ENCODE measurements around the gene VIL1.

VIL1 gene

GRCh38 chr2:218392891-218393462, 25.9 kb upstream of the VIL1 start:
- TF ChIP-seq CTCF (IDR thresholded peaks at IDR 0.05; ENCODE audit: low read length), result no peak
- no peak for TF ChIP-seq EZH2phosphoT487 (IDR thresholded peaks at IDR 0.05; ENCODE audit: low read length)
- Histone ChIP-seq H3K4me3 (ENCODE audit: low read length) (no peak overlapping the region), H3K27ac (ENCODE audit: low read length) (no peak overlapping the region), H2AFZ (ENCODE audit: low read length) (no peak overlapping the region), H3K79me2 (ENCODE audit: low read length) (no peaks in the 10 kb centered on the region), H3K4me2 (ENCODE audit: low read depth, low read length) (no peak overlapping the region), H3K36me3 (replicated peaks; ENCODE audit: insufficient read depth, low read length) (no peaks in the 10 kb centered on the region), H3F3A (ENCODE audit: insufficient read depth, low read length) (no peaks in the 10 kb centered on the region), H4K20me1 (ENCODE audit: insufficient read depth, low read length) (no peaks in the 10 kb centered on the region), H3K9ac (ENCODE audit: low read length) (no peak overlapping the region), H3K9me3 (replicated peaks; ENCODE audit: insufficient read depth, low read length) (no peaks in the 10 kb centered on the region), H3K4me1 (ENCODE audit: low read length) (peaks cover 7% of the 10 kb centered on the region; the same call in 1 of the 2 replicates), H3K27me3 (replicated peaks; ENCODE audit: insufficient read depth, low read length) (peaks cover 14% of the 10 kb centered on the region), H3K9me2 (replicated peaks; ENCODE audit: insufficient read depth, low read length) (no peaks in the 10 kb centered on the region)
- no peak for DNase-seq

GRCh38 chr2:218393750-218394290, 25.1 kb upstream of the VIL1 start:
- H3K4me2 ChIP-seq (ENCODE audit: low read depth, low read length), result no peak overlapping the region
- H3K9me2 ChIP-seq (replicated peaks; ENCODE audit: insufficient read depth, low read length), result no peaks in the 10 kb centered on the region
- H3K9ac ChIP-seq (ENCODE audit: low read length), result no peak overlapping the region
- H3K4me1 ChIP-seq (ENCODE audit: low read length), result peaks cover 7% of the 10 kb centered on the region; the same call in 1 of the 2 replicates
- H3K79me2 ChIP-seq (ENCODE audit: low read length), result no peaks in the 10 kb centered on the region
- H3F3A ChIP-seq (ENCODE audit: insufficient read depth, low read length), result no peaks in the 10 kb centered on the region
- no peak overlapping the region for H3K27ac ChIP-seq (ENCODE audit: low read length)
- H3K36me3 ChIP-seq (replicated peaks; ENCODE audit: insufficient read depth, low read length), result no peaks in the 10 kb centered on the region
- no peak overlapping the region for H3K4me3 ChIP-seq (ENCODE audit: low read length)
- no peak for DNase-seq
- H2AFZ ChIP-seq (ENCODE audit: low read length), result no peak overlapping the region
- H3K27me3 ChIP-seq (replicated peaks; ENCODE audit: insufficient read depth, low read length), result peaks cover 20% of the 10 kb centered on the region
- no peaks in the 10 kb centered on the region for H3K9me3 ChIP-seq (replicated peaks; ENCODE audit: insufficient read depth, low read length)
- H4K20me1 ChIP-seq (ENCODE audit: insufficient read depth, low read length), result no peaks in the 10 kb centered on the region
- TF ChIP-seq CTCF (IDR thresholded peaks at IDR 0.05; ENCODE audit: low read length) (no peak), EZH2 (optimal IDR thresholded peaks at IDR 0.05; ENCODE audit: low read depth, low read length) (no peak)

- Histone ChIP-seq H3K4me2 (ENCODE audit: low read depth, low read length) (no peak overlapping the region), H3K9me3 (replicated peaks; ENCODE audit: insufficient read depth, low read length) (no peaks in the 10 kb centered on the region), H3F3A (ENCODE audit: insufficient read depth, low read length) (no peaks in the 10 kb centered on the region), H3K27me3 (replicated peaks; ENCODE audit: insufficient read depth, low read length) (peaks cover 24% of the 10 kb centered on the region), H3K27ac (ENCODE audit: low read length) (no peak overlapping the region), H3K4me3 (ENCODE audit: low read length) (no peak overlapping the region), H3K9ac (ENCODE audit: low read length) (no peak overlapping the region), H4K20me1 (ENCODE audit: insufficient read depth, low read length) (no peaks in the 10 kb centered on the region), H2AFZ (ENCODE audit: low read length) (no peak overlapping the region), H3K79me2 (ENCODE audit: low read length) (no peaks in the 10 kb centered on the region), H3K9me2 (replicated peaks; ENCODE audit: insufficient read depth, low read length) (no peaks in the 10 kb centered on the region), H3K36me3 (replicated peaks; ENCODE audit: insufficient read depth, low read length) (no peaks in the 10 kb centered on the region), H3K4me1 (ENCODE audit: low read length) (peaks cover 12% of the 10 kb centered on the region)
- DNase-seq, result no peak
- TF ChIP-seq EZH2 (optimal IDR thresholded peaks at IDR 0.05; ENCODE audit: low read depth, low read length), result no peak
- TF ChIP-seq CTCF (IDR thresholded peaks at IDR 0.05; ENCODE audit: low read length), result no peak
- TF ChIP-seq EZH2phosphoT487 (IDR thresholded peaks at IDR 0.05; ENCODE audit: low read length), result no peak
These were observed 24.4 kb upstream of the VIL1 start for GRCh38 chr2:218394298-218395089.

All from MM.1S (cell line).